ENCODE measurements around the gene STKLD1. TPM values are rescaled to one million over a fixed set of nuclear protein-coding genes. Genes with fewer than 3 reads are reported as not detected.

Gene STKLD1
- total and polyA plus RNA-seq, 9 of the 15 experiments (the other 6 are each of a cell fraction or from before 2014, with no cell fraction given) = 0.10 to 0.65 (median 0.33) TPM; not detected in 2

DNA sequence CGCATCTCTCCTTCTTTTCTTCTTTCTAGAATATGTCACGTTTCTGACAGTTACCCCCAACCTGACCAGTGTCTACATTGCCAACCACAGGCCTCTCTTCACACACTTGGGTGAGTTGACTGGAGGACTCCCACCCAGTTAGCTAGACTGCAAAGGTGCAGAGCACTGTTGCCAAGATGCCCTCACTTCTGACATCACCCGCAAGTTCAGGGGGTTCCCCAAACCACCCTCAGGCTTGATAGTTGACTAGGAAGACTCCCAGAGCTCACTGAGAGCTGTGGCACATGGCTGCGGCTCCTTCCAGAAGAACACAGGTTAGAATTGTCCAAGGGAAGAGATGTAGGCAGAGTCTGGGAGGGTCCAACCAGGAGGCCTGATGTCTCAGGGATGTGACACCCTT is 63.2 kb downstream of the STKLD1 start:
- H3K79me2 ChIP-seq (ENCODE audit: control insufficient read depth, insufficient read depth, low read length) = no peaks in the 10 kb centered on the region
- H3K9me3 ChIP-seq (replicated peaks; ENCODE audit: control insufficient read depth, insufficient read depth, low read depth, low read length) = no peaks in the 10 kb centered on the region
- no peak overlapping the region for H3K4me3 ChIP-seq
- H3K9ac ChIP-seq (ENCODE audit: insufficient read depth in 1 of 2, low read depth in 2 of 2, low read length in 2 of 2) = no peak overlapping the region
- intact Hi-C loops (cut with micrococcal nuclease) = no loop called here
- 20% methylated on average over 4 of the region's 4 CpGs for WGBS (ENCODE audit: insufficient coverage, low coverage, missing lambda C conversion rate)
- ChIA-PET CTCF (ENCODE audit: low intra/inter-chr PET ratio) (no interaction called here), POLR2A (interaction anchor here (1.3 kb wide), 1 partner anchor 91 kb away, joined by 7 read pairs; the partner anchor contains the start of genes MED22 and RPL7A)
- peaks cover 3% of the 10 kb centered on the region for H3K9me1 ChIP-seq (ENCODE audit: control insufficient read depth, insufficient read depth, low read length)
- peaks cover 0 to 22% of the 10 kb centered on the region in 2 experiments; a peak in 2 of 5 replicates for H3K4me1 ChIP-seq (replicated peaks in 1 of 2; ENCODE audit: control insufficient read depth in 2 of 2, insufficient read depth in 2 of 2, low read length in 2 of 2)
- no peak overlapping the region for H3K4me2 ChIP-seq (ENCODE audit: insufficient read depth, low read length)
- ATAC-seq (no peak), FAIRE-seq (no peak), DNase-seq (ENCODE audit: extremely low read depth in 1 of 4, low spot score in 3 of 4) (no peak)
- TF ChIP-seq ZBTB1 (CRISPR knock-in tag; IDR thresholded peaks at IDR 0.05; ENCODE audit: borderline replicate concordance, low read depth) (no peak), HNRNPL (IDR thresholded peaks at IDR 0.05; ENCODE audit: low read depth, low read length) (no peak), ZBTB8A (IDR thresholded peaks at IDR 0.05; ENCODE audit: partially characterized antibody) (no peak), BRF1 (IDR thresholded peaks at IDR 0.05; ENCODE audit: borderline replicate concordance, extremely low read depth, insufficient read length) (no peak), PML (IDR thresholded peaks at IDR 0.05; ENCODE audit: low read length) (no peak), MEF2A (IDR thresholded peaks at IDR 0.05; ENCODE audit: control insufficient read depth, low read depth, low read length) (no peak), TEAD4 (IDR thresholded peaks at IDR 0.05; ENCODE audit: low read length) (no peak), TEAD4 (CRISPR knock-in tag; IDR thresholded peaks at IDR 0.05; ENCODE audit: borderline replicate concordance) (no peak), ZNF354B (CRISPR knock-in tag; IDR thresholded peaks at IDR 0.05) (no peak), DNMT1 (IDR thresholded peaks at IDR 0.05) (no peak), RAD21 (CRISPR knock-in tag; conservative IDR thresholded peaks at IDR 0.05 in 1 of 2, IDR thresholded peaks at IDR 0.05 in 1 of 2) (no peak), KLF6 (CRISPR knock-in tag; IDR thresholded peaks at IDR 0.05; ENCODE audit: borderline replicate concordance) (no peak), NCOR1 (IDR thresholded peaks at IDR 0.05) (no peak), CBX8 (IDR thresholded peaks at IDR 0.05; ENCODE audit: borderline replicate concordance, extremely low read depth, low read depth, low read length, poor library complexity, severe bottlenecking) (no peak)
- TF ChIP-seq, protein P1, sequence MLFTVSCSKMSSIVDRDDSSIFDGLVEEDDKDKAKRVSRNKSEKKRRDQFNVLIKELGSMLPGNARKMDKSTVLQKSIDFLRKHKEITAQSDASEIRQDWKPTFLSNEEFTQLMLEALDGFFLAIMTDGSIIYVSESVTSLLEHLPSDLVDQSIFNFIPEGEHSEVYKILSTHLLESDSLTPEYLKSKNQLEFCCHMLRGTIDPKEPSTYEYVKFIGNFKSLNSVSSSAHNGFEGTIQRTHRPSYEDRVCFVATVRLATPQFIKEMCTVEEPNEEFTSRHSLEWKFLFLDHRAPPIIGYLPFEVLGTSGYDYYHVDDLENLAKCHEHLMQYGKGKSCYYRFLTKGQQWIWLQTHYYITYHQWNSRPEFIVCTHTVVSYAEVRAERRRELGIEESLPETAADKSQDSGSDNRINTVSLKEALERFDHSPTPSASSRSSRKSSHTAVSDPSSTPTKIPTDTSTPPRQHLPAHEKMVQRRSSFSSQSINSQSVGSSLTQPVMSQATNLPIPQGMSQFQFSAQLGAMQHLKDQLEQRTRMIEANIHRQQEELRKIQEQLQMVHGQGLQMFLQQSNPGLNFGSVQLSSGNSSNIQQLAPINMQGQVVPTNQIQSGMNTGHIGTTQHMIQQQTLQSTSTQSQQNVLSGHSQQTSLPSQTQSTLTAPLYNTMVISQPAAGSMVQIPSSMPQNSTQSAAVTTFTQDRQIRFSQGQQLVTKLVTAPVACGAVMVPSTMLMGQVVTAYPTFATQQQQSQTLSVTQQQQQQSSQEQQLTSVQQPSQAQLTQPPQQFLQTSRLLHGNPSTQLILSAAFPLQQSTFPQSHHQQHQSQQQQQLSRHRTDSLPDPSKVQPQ (CRISPR knock-in tag; IDR thresholded peaks at IDR 0.05; ENCODE audit: borderline replicate concordance) = no peak
- TF ChIP-seq, protein P2, sequence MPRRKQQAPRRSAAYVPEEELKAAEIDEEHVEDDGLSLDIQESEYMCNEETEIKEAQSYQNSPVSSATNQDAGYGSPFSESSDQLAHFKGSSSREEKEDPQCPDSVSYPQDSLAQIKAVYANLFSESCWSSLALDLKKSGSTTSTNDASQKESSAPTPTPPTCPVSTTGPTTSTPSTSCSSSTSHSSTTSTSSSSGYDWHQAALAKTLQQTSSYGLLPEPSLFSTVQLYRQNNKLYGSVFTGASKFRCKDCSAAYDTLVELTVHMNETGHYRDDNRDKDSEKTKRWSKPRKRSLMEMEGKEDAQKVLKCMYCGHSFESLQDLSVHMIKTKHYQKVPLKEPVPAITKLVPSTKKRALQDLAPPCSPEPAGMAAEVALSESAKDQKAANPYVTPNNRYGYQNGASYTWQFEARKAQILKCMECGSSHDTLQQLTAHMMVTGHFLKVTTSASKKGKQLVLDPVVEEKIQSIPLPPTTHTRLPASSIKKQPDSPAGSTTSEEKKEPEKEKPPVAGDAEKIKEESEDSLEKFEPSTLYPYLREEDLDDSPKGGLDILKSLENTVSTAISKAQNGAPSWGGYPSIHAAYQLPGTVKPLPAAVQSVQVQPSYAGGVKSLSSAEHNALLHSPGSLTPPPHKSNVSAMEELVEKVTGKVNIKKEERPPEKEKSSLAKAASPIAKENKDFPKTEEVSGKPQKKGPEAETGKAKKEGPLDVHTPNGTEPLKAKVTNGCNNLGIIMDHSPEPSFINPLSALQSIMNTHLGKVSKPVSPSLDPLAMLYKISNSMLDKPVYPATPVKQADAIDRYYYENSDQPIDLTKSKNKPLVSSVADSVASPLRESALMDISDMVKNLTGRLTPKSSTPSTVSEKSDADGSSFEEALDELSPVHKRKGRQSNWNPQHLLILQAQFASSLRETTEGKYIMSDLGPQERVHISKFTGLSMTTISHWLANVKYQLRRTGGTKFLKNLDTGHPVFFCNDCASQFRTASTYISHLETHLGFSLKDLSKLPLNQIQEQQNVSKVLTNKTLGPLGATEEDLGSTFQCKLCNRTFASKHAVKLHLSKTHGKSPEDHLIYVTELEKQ (CRISPR knock-in tag; IDR thresholded peaks at IDR 0.05) = no peak
- in situ Hi-C loops (cut with MboI) = no loop called here
- H2AFZ ChIP-seq (ENCODE audit: low read depth, low read length) = no peak overlapping the region
- no peak overlapping the region for H3K27ac ChIP-seq (ENCODE audit: extremely low read depth, low read depth, low read length)
- BruUV-seq (replicated peaks) = no TSS peak
- no peaks in the 10 kb centered on the region for H3K36me3 ChIP-seq (ENCODE audit: control insufficient read depth, insufficient read depth, low read length)
- peaks cover 51 to 90% of the 10 kb centered on the region in 2 experiments for H3K27me3 ChIP-seq (ENCODE audit: control insufficient read depth in 2 of 2, insufficient read depth in 2 of 2, low read length in 2 of 2)
- H4K20me1 ChIP-seq (replicated peaks; ENCODE audit: control insufficient read depth, insufficient read depth, low read length) = peaks cover 16% of the 10 kb centered on the region; the same call in 1 of the 2 replicates

Measured in K562 (cell line).